NCI-H2081 (cell line): ENCODE data around the gene TAPBP.
"Not testable (repeated sequence)": the region's sequence is repeated elsewhere in the genome, so short reads cannot be mapped to it uniquely, and the experiment has no call there.

Experiments
- DNase-seq, 2 experiments: peaks; one replicate each; lab custom pipeline; 2025; lab: John Stamatoyannopoulos, UW

Gene TAPBP

DNA sequence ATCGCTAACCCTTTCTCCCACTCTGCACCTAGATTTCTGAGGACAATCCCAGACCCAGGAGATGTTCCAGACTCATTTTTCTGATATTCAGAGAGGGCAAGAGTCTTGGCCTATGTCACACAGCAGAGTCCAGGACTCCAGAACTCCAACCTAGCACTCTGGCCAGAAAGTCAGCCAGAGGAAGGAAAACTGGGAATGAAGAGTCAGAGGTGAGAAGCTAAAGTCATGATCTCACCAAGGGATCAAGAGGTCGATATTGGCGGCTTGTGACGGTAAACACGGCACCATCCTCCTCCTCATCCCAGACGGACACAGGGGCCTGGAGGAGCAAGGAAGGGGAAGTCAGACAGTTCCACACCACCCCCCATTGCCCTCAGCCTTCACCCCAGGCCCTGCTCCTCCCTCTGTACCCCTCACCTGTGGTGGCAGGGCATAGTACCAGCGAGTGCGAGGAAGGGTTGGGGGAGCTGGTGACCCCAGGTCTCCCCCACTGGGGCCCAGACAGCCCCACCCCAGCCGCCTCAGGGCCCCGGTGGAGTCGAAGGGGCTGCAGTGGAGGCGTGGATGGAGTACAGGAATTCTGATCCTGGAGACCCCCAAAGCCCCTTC is 17.0 kb downstream of the TAPBP start:
- DNase-seq = no peak

DNA sequence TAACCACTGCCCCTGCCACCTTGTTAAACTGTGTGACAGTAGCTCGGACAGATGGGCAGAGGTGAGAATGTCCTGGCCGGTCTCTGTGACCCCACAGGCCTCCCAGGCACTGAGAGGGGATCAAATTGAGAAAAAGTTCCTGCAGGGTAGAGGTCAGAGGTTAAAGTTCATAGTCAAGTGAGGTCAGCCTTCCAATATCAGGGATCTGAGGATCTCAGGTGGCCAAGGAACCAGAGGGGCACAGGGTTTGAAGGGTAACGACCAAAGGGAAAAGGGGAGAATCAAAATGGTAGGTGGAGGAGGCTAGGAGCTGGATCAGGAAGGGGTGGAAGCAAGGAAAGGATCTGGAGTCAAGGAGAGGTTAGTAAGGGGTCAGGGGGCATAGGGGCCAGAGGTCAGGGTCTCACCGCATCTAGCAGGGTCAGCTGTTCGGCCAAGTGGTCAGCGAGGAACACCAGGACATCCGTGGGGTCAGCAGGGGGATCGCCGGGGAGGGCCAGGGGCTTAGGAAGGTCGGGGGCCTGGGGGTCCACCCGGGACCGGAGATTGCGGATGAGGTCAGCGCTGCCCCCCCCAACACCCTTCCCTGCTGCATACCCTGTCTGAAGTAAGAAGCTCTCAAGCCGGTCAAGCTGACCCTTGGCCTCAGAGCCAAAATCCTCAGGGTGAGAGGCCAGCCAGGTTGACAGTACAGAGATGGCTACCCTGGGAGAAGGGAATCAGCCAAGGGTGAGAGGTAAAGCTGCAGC is 18.1 kb downstream of the TAPBP start:
- DNase-seq = no peak

DNA sequence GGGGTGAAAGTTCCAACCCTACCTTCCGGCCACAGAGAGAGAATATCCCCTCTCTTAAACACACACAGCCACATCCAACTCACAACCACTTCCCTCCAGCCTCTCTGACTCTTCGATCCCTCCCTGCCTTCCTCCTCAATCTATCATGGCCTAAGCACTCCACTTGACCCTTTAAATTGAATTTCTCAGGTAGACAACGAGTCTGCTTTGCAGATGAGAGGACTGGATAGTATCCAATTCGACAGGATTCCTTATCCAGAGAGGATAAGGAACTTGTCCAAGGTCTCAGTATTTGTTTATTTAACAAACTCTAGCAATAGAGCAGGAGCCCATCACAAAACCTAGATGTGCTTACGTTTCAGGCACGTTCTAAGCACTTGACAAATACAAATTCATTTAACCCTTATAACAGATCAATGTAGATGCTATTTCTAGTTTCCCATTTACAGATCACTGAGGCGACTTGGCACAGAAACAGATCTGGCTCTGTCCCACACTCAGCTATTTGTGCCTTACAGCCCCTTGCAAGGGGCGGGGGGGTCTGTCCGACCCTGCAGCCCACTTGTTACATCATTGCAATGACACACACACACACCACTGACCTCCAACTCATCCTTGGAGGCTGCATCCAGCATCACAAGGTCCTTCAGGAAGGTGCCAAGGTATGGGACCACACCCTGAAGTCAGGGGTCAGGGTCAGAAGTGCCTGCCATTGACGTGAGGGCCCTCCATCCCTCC is 19.6 kb downstream of the TAPBP start:
- DNase-seq = no peak

GRCh38 chr6:33292996-33293682 is 20.7 kb downstream of the TAPBP start:
- no peak for DNase-seq

GRCh38 chr6:33290459-33290858 is 23.4 kb downstream of the TAPBP start:
- DNase-seq = no peak

- DNase-seq = no peak
These were observed 24.0 kb downstream of the TAPBP start for GRCh38 chr6:33289784-33290315.

DNA sequence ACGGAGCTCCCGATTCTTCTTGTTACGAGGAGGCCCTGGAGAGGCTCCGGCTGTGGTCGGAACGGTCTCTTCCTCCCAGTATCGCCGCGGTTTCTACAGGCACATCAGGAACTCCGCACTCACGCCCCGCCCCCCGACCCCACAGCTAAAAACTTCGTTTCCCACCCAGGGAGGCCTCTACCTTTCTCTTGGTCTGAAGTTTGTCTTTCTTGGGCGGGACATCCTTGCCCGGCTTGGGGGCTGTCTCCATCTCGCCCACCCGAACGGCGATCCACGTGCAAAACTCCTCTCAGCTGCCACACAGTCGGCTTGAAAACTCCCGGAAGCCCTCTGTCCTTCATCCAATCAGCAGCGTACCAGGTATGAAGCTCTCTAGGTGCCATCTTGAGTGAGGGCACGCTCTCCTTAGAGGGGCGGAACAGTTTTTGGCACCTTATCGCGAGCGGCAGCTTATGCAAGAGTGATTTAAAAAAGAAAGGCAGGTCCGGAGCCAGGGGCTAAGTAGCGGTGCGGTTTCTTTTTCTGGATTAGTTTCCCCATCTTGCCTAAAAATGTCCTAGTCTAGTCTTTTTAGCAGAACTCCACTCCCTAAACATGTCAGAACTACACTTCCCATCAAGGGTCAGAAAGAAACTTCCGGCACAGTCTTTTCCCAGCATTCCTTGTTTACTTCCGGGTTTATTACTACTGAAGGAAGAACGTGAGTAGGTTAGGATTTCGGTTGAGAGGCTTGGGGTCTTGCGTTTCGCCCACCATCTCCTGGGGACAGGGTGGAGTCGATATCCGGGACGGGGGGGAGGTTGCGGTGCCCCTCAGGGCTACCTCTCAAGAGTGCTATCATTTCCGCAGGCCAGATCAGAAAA is 24.7 kb downstream of the TAPBP start, which contains the start of the genes PFDN6 and WDR46:
PFDN6 (plus strand) TSS at position 681 of the 863 bp plus-strand sequence. CDS start 256 bp downstream, outside the sequence.
WDR46 (minus strand) TSS at position 319 of the 863 bp plus-strand sequence; CDS start at position 250, 69 bp downstream.
- peak; percentile 62 to 86 for DNase-seq

DNA sequence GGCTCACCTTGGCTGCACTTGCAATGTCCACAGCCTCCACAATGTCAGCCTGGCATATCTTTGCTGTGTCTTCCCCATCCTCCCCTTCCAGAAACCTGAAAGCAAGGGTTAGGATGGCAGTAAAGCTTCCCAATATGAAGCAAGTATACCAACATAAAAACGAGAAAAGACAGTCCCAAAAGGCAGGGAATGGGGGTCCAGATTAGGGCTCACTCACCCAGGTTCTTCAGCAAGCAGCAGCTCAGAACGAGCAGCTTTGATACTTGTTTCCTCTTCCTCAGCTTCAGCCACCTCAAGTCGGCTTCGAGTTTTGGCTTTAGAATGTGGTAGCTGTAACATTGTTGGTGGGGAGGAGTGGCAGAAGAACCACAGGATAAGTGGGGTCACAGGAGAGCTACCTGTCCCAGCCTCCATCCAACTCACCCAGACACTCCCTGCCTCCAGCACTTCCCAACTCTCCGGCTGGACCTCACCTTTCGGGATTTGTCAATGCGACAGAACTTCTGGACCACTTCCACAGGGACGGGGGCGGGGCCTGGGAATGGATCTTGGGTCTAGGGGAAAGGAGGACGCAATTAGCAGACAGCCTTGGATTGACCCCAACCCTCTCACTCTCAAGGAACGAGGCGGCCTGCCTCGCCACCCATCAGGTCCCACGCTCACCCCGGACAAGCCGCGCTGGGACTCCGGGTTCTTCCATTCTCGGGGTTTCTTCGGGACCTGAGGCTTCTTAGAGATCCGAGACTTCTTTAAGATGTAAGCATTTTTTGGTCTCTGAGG is 25.5 kb downstream of the TAPBP start:
- DNase-seq = no peak

DNA sequence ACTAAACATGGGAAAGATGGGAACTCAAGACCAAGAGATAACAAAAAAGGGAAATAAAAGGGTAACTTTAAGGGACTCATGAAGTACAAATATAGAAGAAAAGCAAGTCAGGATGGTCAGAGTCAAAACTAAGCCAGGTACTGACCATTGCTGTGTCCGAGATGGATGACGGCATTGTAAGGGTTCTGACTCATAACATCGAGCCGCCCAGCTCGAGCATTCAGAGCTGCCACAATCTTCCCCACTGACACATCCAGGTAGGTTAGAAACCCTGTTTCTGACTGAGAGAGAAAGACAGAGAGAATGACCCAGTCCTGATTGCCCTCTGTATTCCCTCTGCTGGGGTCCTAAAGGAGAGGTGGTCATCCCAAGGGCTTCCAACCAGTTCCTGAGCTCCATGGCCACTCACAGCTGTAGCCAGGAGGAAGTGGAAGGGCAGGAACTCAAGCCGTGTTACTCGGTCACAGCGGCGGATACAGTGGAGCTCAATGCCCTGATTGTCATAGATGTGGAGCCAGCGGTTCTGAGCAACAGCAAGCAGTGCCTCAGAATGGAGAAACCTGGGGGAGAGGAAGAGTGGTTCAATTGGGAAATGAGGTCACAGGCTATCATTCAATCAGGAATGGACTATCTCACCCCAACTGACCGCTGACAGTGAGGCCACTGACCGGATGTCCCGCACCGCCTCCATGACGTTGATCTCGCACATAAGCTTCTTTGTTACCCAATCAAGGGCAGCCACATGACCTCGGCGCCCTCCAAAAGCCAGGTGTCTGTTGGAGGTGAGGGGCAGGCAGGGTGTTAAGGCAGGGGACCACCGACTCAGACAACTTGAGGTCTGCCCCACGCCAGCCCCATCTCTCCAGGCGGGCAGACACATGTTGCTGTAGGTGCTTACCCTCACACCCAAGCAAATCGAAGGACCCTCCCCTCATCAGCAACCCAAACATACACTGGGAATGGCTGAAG is 26.6 kb downstream of the TAPBP start:
- DNase-seq = no peak

DNA sequence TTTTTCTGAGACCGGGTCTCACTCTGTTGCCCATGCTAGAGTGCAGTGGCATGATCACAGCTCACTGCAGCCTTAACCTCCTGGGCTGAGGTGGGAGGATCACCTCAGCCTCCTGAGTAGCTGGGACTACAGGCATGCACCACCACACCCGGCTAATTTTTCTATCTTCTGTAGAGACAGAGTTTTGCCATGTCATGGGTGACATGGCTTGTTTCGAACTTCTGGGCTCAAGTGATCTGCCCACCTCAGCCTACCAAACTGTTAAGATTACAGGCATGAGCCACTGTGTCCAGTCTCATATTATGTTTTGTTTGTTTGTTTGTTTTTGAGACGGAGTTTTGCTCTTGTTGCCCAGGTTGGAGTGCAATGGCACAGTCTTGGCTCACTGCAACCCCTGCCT is 28.7 kb downstream of the TAPBP start:
- not testable (repeated sequence) for DNase-seq

DNA sequence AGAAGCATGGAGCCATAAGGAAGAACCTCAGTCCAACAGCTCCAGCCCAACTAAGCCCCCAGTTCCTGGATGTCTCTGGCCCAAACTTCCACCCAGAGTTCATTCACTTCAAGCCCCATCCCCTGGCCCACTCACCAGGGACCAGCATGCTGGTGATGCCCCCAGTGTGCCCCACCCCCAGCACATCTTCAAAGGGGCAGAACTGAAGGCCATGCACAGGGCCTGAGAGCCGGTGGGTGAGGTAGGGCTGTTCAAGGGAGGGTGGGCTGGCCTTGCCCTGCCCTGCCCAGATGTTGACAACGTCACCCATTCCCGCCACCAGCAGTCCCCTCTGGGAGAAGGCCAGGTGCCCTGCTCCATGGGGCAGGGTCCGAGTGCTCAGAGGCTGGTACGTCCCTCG is 33.3 kb downstream of the TAPBP start:
- no peak for DNase-seq

DNA sequence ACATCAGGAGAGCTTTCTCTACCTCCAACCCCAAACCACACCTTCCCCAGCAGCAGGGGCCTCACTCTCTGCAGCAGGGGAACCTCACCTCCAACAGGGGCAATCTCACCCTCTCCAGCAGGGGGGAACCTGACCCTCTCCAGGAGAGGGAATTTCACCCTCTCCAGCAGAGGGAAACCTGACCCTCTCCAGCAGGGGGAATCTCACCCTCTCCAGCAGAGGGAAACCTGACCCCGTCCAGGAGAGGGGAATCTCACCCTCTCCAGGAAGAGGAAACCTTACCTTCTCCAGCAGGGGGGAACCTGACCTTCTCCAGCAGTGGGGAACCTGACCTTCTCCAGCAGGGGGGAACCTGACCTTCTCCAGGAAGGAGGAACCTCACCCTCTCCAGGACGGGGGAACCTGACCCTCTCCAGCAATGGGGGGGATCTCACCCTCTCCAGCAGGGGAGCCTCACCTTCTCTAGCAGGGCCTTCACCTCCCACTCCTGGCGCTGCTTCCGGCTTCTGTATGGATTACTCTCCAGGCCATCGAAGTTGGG is 33.8 kb downstream of the TAPBP start:
- peak in 1 of 2 experiments; percentile 20 for DNase-seq

- DNase-seq = no peak
These were observed 34.6 kb downstream of the TAPBP start for GRCh38 chr6:33279257-33279695.

DNA sequence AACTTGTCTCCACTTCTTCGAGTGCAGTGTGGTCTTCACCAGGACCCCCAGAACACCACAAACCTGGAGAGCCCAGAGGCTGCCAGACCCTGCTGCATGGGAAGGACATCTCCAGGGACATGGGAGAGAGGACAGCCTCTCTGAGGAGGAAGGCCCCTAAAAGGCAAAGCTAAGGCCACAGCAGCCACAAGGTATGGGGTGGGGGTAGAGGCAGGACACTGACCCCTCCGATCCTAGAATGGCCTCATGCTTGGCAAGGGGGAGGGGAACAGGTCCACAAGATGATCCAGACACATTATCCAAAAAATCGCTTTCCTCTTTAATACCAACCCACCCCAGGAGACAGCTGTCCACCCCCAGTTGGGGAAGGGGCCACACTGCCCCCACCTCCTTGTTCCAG is 35.1 kb downstream of the TAPBP start:
- DNase-seq = no peak

GRCh38 chr6:33278392-33278741 is 35.5 kb downstream of the TAPBP start:
- no peak for DNase-seq

- DNase-seq = no peak
These were observed 36.1 kb downstream of the TAPBP start for GRCh38 chr6:33277663-33278391.

GRCh38 chr6:33276864-33277662 is 36.8 kb downstream of the TAPBP start, which contains the start of gene B3GALT4:
TSS of gene B3GALT4 (plus strand) at chr6:33277123. CDS start at chr6:33277420, 297 bp downstream.
- peak; percentile 65 to 76 for DNase-seq
